ENCODE measurements around the gene LMAN2L.

The LMAN2L gene

GRCh38 chr2:96760036-96760985 lies 20.4 kb upstream of the LMAN2L start, which contains the start of gene CNNM4:
TSS of gene CNNM4 (plus strand) at chr2:96760902. CDS start at chr2:96761000, 98 bp downstream.
- DNase-seq: peak; percentile 92

GRCh38 chr2:96759548-96759947 lies 19.7 kb upstream of the LMAN2L start:
- DNase-seq: no peak

DNA sequence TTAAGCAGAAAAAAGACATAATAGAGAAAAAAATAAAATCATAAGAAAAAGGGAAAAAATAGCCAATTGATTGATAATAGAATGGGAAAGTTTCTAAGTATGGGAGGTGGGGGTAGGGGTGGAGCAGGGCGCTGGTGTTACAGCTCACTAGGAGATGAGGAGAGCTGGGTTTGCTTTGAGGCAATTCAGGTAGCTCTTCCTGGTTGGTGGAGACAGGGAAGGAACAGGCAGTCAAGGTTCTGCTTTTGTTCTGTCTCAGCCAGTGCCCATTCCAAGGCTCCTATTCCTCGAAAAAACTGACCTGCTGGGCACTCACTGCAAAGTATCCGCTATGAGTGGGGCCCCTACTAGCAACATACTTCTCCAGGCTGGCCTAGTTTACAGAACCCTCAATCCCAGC lies 19.1 kb upstream of the LMAN2L start:
- no peak for DNase-seq

DNA sequence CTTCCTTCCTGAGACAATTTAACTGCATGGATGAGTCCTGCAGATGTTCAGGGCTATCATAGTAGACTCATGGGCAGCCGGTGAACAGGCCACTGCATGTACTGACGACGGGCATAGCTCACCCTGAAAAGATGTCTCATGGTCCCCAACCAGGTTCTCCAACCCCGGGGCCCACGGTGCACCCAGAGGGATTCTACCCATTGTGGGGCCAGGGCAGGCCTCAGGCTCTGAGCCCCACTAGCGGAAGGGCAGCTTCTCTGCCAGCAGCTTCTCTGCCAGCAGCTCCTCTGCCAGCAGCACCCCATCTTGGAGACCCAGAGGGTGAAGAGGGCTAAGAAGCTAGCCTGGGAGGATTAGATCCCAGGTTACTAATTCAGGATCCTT lies 17.6 kb upstream of the LMAN2L start:
- no peak for DNase-seq

- DNase-seq: no peak
Observed at GRCh38 chr2:96756788-96757476, 17.1 kb upstream of the LMAN2L start.

- DNase-seq: no peak
Observed at GRCh38 chr2:96754317-96754716, 14.5 kb upstream of the LMAN2L start.

- no peak for DNase-seq
Observed at GRCh38 chr2:96753661-96754282, 13.9 kb upstream of the LMAN2L start.

GRCh38 chr2:96751800-96752199 lies 11.9 kb upstream of the LMAN2L start:
- DNase-seq: no peak

GRCh38 chr2:96747061-96747617 lies 7.3 kb upstream of the LMAN2L start:
- no peak for DNase-seq

DNA sequence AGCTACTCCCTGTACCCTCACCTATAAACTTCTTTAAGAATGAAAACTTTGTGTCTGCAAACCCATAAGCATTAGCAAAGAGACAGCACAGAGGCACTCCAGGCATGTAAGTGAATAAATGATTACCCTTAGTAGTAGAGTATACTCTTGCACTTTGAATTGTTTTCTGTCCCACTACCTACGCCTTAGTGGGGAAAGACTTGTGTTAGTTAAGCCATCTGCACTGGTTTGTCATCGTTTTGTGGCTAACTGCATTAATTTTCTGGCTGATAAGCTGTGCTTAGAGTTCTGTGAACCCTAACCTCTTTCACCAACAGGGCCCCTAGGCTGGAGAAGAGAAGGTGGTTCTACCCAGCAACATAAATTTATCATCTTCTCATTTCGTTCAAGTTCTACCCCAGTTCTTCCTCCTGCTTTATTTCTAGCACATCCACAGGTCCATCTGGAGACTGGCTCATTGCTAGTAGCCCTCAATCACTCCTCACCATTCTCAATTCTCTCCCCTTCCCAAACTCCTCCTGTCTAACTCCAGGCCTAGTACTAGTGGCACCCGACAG lies 710 bp downstream of the LMAN2L start:
- peak; percentile 37 for DNase-seq

DNA sequence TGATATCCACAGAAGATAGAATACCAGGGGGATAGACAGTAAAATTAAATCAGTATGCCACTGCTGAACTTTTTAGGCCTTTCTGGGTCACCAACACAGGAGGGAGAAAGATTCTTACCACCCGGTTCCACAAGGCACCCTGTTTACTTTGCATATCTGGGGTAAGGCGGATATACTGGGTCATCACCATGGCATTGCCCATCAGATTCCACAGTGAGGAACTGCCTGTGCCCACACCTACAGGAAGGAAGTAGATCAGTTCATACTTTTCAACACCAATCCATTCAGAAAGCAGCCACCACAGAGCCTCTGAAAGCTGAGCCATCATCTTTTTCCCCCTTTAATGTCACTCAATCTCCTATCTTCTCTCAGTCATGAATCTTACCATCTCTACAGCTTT lies 2.0 kb downstream of the LMAN2L start:
- no peak for DNase-seq

DNA sequence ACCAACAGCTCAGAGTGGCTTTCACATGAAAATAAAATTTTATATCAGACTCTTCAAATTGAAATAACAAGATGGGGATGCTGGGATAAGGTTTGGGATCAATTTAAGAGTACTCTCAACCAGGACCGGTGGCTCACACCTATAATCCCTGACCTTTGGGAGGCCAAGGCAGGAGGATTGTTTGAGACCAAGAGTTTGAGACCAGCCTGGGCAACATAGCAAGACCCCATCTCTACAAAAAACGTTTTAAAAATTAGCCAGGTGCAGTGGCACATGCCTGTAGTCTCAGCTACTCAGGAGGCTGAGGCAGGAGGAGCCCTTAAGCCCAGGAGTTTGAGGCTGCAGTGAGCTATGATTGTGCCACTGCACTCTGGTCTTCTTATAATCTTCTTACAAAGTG lies 2.6 kb downstream of the LMAN2L start:
- DNase-seq: no peak

GRCh38 chr2:96734880-96735583 lies 4.8 kb downstream of the LMAN2L start:
- peak; percentile 52 for DNase-seq

GRCh38 chr2:96733931-96734330 lies 5.9 kb downstream of the LMAN2L start:
- no peak for DNase-seq

- DNase-seq: no peak
Observed at GRCh38 chr2:96730212-96730611, 9.7 kb downstream of the LMAN2L start.

- no peak for DNase-seq
Observed at GRCh38 chr2:96729748-96730147, 10.1 kb downstream of the LMAN2L start.

GRCh38 chr2:96727431-96727830 lies 12.4 kb downstream of the LMAN2L start:
- no peak for DNase-seq

GRCh38 chr2:96726131-96726530 lies 13.7 kb downstream of the LMAN2L start:
- no peak for DNase-seq

- no peak for DNase-seq
Observed at GRCh38 chr2:96716388-96716787, 23.5 kb downstream of the LMAN2L start.

GRCh38 chr2:96715658-96716057 lies 24.2 kb downstream of the LMAN2L start:
- DNase-seq: no peak

- no peak for DNase-seq
Observed at GRCh38 chr2:96710985-96711384, 28.9 kb downstream of the LMAN2L start.

- no peak for DNase-seq
Observed at GRCh38 chr2:96703021-96703751, 36.7 kb downstream of the LMAN2L start.
